HCT116 (cell line): ENCODE results near the gene HYAL1.

Experiments
- CBX3 ChIP-seq: IDR thresholded peaks from 2 replicates; pipeline ENCODE4 v1.6.1; 2012; ENCODE audit warnings: low read depth
- CTCF ChIP-seq, 3 experiments: fragments of 200-600 bp in 1 of 3; sonication (generic) in 1 of 3; IDR thresholded peaks in 2 of 3; conservative IDR thresholded peaks in 1 of 3; 2 replicates each; pipeline ENCODE4 v1.5.1; 2012 to 2017; ENCODE audit warnings: low read depth in 2 of 3, low read length in 2 of 3, antibody characterized with exemption in 1 of 3, borderline replicate concordance in 1 of 3, control low read depth in 1 of 3, mild to moderate bottlenecking in 1 of 3, mixed read lengths in 1 of 3, mixed run types in 1 of 3, moderate library complexity in 1 of 3; ENCODE audit not compliant: insufficient read depth in 1 of 3
- ELF1 ChIP-seq: IDR thresholded peaks from 2 replicates; pipeline ENCODE4 v1.6.1; 2012; ENCODE audit warnings: low read depth, borderline replicate concordance
- TCF7L2 ChIP-seq: IDR thresholded peaks from 2 replicates; pipeline ENCODE4 v1.7.0; 2011; ENCODE audit warnings: borderline replicate concordance, inconsistent platforms; ENCODE audit not compliant: insufficient read depth, insufficient read length; ENCODE audit errors: extremely low read depth
- YY1 ChIP-seq: IDR thresholded peaks from 2 replicates; pipeline ENCODE4 v1.6.1; 2011; ENCODE audit warnings: low read length, low read depth, moderate library complexity, mild to moderate bottlenecking; ENCODE audit not compliant: insufficient replicate concordance; ENCODE audit errors: extremely low read depth
- TF ChIP-seq, protein P1 (sequence below): IDR thresholded peaks from 2 replicates; pipeline ENCODE4 v1.6.1; 2012; ENCODE audit warnings: low read depth

GRCh38 chr3:50288387-50289007, 14.9 kb downstream of the HYAL1 start:
- no peak for TF ChIP-seq CTCF (IDR thresholded peaks at IDR 0.05 in 2 of 3, conservative IDR thresholded peaks at IDR 0.05 in 1 of 3; ENCODE audit: borderline replicate concordance in 1 of 3, insufficient read depth in 1 of 3, low read depth in 2 of 3, low read length in 2 of 3)
- no peak for TF ChIP-seq TCF7L2
- no peak for TF ChIP-seq ELF1
- TF ChIP-seq YY1 = no peak
- TF ChIP-seq CBX3 = no peak
- TF ChIP-seq, protein P1, sequence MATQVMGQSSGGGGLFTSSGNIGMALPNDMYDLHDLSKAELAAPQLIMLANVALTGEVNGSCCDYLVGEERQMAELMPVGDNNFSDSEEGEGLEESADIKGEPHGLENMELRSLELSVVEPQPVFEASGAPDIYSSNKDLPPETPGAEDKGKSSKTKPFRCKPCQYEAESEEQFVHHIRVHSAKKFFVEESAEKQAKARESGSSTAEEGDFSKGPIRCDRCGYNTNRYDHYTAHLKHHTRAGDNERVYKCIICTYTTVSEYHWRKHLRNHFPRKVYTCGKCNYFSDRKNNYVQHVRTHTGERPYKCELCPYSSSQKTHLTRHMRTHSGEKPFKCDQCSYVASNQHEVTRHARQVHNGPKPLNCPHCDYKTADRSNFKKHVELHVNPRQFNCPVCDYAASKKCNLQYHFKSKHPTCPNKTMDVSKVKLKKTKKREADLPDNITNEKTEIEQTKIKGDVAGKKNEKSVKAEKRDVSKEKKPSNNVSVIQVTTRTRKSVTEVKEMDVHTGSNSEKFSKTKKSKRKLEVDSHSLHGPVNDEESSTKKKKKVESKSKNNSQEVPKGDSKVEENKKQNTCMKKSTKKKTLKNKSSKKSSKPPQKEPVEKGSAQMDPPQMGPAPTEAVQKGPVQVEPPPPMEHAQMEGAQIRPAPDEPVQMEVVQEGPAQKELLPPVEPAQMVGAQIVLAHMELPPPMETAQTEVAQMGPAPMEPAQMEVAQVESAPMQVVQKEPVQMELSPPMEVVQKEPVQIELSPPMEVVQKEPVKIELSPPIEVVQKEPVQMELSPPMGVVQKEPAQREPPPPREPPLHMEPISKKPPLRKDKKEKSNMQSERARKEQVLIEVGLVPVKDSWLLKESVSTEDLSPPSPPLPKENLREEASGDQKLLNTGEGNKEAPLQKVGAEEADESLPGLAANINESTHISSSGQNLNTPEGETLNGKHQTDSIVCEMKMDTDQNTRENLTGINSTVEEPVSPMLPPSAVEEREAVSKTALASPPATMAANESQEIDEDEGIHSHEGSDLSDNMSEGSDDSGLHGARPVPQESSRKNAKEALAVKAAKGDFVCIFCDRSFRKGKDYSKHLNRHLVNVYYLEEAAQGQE = no peak
